ENCODE measurements around the gene LYSET.

GRCh38 chr14:93135399-93135798, 49.7 kb upstream of the LYSET start:
- TF ChIP-seq CTCF (IDR thresholded peaks at IDR 0.05) (no peak), POLR2A (IDR thresholded peaks at IDR 0.05; ENCODE audit: low read depth) (no peak), POLR2AphosphoS5 (IDR thresholded peaks at IDR 0.05) (no peak), EP300 (IDR thresholded peaks at IDR 0.05) (no peak)
